ENCODE measurements around the gene MEF2D.

The MEF2D gene

DNA sequence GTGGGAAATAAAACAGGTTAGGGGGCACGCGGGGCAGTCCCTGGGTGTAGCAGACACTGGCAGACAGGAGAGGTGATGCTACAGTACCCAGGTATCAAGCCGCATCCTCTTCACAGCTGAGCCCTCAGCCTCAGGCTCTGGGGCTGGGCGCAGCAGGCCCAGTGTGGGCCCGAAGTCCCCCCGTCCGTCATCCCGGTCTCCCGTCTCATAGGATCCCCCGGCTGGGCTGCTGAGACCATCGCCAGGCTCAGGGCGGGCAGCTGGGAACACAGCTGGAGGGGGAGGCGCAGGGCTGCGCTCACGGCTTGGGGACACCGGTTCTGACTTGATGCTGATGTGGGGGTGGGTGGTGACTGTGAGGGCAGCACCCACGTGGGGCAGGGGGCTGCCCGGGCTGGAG, 32.7 kb downstream of the MEF2D start:
- DNase-seq (ENCODE audit: low spot score) = no peak

DNA sequence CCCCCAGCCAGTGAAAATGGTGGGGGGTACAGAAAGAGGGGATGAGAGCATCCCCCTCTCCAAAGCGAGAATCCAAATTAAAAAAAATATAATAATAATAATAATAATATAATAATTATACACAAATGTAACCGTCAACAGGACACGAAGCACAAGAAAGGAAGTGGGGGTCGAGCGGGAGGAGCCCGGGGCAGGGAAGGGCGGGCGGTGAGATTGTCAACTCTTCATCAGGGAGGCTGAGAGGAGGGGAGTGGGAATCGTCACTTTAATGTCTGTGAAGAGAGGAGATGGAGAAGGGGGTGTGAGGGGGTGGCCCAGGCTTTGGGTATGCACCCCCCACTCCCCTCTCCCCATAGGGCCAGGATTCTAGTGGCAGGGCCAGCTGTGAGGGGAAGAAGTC, 33.2 kb downstream of the MEF2D start:
- DNase-seq (ENCODE audit: low spot score) = no peak

DNA sequence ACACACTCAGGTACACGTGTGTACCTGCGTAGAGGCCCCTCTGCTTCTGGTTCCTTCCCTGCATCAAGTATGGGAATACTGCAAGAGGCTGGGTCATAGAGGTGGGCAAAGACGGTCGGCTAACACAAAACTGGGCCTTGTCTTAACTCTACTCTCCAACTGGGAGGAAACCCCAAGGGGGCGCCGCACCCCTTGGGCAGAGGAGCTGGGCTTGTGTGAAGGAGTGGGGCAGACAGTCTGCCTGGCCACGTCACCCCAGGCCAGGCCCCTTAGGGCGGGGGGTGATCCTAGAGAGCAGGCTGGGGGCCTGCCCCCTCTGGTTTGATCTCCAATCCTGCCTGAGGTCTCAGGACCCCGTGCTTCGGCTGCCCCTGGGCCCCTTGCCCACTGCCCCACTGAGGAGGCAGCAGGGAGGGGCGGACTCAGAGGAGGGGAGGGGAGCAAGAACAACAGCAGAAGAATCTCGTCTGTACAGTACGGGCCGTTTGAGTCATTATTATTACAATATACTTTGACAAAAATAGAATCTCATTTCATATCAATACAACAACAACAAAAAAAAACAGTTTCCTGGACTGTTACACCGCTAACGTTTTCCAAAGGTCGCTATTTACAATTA, 34.7 kb downstream of the MEF2D start:
- no peak for DNase-seq (ENCODE audit: low spot score)

DNA sequence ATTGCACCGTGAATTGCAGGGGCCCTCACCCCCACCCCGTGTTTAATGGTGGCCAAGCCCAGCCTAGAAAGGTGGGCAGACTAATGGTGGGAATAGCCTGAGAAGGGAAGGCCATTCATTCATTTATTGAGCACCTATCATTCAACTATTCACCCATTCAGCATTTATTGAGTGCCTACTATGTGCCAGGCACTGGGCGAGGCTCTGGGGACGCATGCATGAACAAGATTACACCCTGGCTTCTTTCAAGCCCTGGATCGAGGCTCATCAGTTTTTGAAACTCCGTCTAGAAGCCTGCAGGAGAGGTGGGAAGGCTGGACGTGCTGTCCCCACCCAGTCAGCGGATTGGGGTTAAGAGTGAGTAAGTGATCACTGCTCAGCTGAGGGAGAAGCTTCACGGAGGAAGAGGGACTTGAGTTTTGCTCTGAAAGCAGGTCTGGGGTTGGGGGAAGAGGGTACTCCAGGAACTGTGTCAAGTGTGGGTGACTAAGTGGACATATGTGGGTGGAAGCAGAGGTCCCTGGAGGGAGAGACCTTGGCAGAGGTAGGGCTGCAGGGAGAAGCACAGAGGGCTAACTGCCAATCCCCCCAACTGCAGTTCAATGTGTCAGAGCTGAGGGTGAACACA, 35.6 kb downstream of the MEF2D start:
- DNase-seq (ENCODE audit: low spot score) = no peak

DNA sequence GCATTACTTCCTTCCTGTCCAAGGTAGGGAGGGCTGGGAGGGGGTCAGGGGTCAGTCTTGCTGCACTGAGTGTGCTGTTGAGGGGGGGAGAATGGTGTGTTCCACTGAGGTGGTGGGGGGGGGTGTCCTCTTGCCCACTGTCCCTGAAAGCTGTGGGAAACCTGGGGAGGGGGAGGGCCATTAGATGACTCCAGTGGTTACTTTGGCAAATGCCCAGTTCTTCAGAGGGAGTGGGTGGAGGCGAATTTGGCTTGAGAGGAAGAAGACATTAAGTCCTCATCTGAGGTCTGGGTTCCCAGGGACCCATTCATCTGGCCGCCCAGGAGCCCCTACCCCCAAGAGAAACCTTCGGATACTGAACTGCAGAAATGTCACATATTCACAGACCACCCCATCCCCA, 36.2 kb downstream of the MEF2D start:
- no peak for DNase-seq (ENCODE audit: low spot score)

DNA sequence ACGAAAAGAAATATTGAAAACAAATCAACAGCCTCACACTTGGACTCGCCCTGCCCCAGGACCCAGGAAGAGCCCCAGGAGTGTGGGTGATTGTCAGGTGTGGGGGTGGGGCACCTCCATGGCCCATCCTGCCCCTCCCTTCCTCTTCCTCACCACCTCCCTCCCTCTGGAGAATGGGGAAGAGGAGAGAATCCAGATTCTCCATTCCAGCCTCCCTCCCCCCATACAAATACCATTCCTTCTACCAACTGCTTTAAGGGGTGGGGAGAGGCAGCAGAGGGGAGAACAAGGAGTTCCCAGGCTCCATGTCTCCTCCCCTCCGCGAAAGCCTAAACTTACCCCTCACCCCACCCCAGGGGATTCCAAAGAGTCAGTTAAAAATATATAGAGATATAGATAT, 36.7 kb downstream of the MEF2D start:
- DNase-seq (ENCODE audit: low spot score) = no peak

DNA sequence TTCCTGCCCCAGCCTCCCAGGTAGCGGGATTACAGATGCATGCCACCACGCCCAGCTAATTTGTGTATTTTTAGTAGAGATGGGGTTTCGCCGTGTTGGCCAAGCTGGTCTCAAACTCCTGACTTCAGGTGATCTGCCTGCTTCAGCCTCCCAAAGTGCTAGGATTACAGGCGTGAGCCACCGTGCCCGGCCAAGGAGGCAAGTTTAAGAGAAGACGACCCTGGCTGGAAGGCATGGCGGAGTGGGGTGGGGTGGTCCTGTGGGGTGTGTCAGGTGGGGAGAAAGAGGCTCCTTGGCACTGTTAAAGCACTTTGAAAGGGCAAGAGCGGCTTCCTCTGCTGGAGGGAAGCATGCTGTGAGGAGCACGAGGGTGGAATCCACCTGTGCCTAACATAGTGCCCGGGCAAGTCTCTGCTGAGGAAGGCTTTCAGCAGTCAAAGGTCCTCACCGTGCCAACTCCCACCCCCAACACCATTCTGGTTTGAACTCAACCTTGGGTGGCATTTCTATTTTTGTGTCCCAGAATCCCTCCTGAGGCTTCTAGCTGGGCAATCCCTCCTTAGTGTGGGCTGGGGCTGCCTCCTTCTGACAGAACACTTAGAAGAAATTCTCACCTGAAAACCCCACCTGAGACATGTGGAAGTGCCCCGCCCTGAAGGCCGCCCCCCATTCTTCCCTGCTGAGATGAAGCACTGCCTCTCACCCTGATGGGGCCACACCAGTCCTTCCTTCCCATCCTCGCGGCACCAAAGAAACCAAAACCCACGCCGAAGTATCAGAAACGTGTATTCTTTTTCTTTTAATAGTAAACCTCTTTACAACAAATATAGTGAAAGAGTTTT, 37.4 kb downstream of the MEF2D start:
- no peak for DNase-seq (ENCODE audit: low spot score)

DNA sequence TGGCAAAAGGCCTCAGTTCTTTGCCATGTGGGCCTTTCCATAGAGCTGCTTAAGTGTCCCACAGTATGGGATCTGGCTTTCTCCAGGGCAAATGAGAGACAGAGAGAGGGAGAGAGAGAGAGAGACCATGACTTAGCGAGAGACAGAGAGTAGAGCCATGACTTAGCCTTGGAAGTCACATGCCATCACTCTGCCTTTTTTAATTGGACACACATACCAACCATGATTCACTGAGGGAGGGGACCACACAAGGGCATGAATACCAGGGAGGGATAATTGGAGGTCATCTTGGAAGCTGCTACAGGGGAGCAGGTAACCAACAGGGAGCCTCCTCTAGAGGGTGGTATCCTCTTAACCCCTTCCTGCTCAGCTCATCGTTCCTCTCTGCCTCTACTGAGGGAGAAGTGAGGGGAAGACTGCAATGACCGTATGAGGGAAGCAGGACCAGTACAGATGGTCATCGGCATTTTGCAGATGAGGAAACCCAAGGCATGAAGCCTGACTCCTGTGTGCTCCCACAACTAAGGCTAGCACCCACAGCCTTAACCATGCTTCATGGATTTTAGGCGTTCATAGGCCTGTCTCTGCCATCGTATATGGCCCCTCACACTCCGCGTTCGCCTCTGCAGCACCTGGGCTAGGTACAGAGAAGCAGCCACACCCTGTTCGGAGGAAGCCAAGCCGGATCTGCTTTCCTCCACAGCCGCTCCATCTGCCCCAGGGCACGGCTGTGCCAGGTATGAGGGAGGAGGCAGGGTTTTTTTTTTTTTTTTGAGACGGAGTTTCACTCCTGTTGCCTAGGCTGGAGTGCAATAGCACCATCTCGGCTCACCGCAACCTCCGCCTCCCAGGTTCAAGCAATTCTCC, 38.6 kb downstream of the MEF2D start:
- DNase-seq (ENCODE audit: low spot score) = no peak

DNA sequence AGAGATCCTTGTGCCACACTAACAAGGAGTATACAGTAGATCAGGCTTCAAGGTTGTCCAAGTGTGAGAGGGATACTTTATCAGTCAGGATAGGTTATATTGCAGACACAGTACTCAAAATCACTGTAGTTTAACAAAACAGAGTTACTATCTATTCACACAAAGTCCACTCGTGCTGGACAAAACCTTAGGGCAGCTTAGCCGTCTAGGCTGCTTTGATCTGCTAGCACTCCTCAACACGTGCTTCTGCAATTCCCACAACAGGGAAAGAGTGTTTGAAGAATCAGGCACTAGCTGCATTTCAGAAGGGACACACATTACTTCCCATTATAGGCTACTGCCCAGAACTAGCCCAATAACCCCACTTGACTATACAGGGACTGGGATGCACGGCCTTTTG, 39.5 kb downstream of the MEF2D start:
- no peak for DNase-seq (ENCODE audit: low spot score)

DNA sequence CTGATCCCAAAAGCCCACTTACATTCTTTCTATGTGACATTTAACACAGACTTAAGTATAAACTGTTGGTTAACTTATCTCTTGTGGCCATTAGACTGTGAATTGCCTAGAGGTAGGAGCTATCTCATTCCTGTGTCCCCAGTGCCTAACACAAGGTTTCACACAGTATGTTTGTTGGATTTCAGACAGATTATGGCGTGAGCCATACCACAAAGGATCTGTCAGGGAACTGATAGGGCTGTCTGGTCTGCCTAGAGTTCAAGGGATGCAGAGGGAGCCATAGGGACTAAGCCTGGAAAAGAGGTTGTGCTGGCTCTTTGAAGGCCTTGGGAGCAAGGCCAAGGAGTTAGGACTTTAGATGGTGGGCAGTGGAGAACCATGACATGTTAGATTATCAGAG, 40.0 kb downstream of the MEF2D start:
- no peak for DNase-seq (ENCODE audit: low spot score)

DNA sequence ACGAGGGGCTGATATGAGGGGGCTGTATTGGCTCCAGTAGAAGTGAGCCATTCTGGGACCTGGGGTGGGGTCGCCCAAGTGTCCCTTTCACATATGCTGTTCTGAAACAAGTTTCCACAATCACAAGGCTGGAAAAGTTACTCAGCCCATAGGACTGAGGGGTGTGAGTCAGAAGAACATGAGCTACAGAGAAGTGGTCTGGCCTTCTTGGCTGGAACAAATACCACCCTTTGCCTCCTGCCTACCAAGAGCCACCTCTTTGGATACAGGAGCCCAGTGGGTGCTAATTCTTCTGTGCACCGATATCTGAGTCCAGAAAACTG, 42.4 kb downstream of the MEF2D start:
- DNase-seq (ENCODE audit: low spot score) = no peak

DNA sequence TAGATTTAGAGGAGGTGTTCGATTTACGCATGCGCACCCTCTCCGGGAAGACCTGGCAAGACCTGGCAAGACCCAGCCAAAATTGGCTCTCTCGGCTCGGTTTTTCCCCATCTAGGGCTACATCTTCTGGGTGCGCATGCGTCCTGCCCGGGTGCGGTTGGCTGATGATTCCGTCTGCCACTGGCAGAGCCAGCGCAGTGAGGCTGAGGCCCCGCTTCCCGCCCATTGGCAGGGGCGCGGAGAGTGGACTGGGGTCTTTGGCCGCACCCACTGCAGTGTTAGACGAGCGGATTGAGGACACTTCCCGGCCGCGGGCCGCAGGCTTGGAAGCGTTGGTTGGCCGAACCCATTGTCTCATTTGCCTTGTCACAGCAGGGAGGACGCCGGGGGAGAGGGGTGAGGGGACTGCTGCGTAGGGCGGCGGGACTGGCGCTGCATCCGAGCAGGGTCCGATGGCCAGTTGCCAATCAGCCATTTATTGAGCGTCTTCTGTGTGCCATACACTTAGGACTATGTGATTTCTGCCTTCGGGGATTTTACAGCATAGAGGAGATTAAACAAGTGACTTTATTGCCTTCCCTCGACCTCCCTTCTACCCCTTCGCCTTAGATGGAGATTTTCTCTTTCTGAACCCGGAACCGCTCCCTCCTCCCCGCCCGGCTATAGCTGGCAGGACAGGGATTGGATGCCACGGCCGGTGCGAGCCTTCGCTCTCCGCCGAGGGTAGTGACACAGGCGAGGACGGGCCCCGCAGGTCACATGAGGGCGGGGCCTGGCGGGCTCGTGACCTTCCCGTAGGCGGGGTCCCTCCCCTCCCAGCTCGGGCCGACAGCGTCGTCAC, 43.7 kb downstream of the MEF2D start:
- DNase-seq (ENCODE audit: low spot score) = peak; percentile 95

DNA sequence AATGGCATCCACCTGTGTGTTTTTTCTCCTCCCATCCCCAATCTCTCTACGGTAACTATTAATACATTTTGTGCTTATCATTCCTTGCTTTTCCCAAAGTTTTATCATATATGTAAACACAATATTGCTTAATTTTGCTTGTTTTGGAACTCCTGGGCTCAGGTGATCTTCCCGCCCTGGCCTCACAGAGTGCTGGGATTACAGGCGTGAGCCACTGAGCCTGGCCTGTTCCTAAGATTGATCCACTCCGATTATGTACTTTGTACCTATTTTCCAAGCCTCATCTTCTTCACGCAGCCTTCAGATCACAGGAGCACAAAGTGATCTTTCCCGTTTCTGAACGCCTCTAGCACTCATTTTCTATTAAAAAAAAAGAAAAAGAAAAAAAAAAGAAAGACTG, 45.2 kb downstream of the MEF2D start:
- DNase-seq (ENCODE audit: low spot score) = no peak

DNA sequence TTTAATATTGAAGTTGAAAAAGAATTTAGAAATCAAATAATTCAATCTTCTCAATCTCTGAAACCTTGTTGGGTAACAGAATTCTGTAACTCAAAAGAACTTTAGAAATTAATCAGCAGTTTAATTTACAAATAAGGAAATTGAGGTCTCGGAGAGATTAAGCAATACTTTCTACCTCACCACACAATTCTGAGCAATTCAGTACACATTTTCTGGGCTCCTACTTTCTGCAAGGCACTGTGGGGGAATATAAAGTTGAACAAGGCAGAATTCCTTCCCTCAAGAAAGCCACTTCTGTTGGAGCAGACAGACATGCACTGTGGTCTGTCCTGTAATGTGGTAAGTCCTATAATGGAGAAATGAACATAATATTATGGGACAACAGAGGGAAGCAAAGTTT, 47.7 kb downstream of the MEF2D start:
- no peak for DNase-seq (ENCODE audit: low spot score)

DNA sequence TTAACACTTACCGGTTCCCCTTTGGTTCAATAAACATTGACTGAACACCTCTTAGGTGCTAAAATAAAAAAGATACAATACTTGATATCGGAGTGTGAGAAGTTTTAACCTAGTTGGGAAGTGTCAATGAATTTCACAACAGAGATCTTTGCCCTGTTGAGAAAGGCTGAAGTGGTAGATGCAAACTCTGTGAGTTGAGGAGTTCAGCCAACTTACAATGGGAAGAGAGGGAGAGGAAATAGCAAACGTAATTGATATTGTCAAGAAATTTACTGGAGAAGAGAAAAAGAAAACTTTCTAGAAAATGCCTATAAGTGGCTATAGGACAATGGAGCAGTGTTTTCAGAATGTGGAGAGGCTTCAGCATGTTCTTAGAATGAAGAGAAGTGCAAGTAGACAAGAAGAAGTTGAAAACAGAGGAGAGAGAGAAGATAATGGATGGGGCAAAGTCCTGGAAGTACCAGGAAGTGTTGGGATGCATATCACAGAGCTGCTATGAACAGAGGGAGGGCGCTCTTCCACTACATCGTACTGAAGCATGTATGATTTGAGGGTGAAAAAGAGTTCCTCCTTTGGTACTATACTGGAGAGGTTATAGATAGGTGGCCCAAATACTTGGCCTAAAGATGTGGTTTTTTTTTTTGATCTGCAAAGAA, 48.9 kb downstream of the MEF2D start:
- no peak for DNase-seq (ENCODE audit: low spot score)

DNA sequence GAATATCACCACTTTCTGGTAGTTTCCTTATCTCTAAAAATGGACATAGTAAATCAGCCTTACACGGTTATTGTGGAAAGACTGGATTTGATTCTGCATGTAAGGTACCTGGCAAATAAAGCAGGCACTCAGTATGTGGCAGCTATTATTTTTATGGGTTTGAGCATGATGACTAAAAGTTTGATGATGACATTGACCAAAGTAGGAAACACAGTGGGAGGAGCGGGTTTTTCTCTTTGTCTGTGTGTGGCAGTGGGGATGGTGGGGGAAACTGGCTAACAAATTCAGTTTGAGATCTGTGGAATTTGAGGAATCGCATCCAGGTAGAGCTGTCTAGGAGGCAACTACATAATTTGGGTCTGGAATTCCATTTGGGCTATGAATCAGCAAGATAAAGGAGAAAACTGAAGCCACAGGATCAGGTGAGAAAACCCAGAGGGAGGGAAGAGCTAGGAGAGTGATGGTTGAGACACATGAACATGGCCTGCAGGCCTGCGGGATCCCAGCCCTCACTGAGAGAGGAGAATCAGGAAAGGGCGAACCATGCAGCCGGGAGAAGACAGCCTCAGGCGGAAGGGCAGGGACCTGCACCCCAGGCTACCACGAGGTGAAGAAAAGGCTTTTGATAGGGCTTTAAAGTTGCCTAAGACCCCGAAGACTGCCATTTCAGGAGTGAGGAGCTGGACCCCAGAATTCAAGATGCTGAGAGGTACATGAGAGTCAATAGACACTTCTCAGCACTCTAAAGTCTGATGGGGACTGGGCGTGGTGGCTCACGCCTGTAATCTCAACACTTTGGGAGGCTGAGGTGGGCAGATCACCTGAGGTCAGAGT, 52.2 kb downstream of the MEF2D start:
- no peak for DNase-seq (ENCODE audit: low spot score)

DNA sequence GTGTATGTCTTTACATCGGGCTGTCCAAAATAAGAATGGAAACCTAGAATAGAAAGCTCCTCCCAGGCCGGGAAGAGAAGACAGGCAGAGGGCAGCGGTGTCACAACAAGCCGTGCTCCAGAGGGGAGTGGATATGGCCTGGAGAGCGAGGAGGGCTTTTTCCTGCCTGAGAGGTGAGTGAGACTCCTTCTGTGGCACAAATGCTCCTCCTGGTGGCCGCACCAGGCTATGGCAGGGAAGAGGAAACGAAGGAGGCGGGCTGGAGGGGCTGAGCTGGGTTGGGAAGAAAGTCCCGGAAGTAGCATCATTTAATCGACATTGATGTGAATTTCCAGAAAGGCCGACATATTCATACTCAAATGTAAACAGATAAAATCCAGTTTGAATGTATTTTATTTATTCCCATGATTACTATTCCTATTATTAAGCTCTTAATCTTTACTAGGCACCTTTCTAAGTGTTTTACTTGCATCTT, 54.7 kb downstream of the MEF2D start:
- DNase-seq (ENCODE audit: low spot score) = peak; percentile 91

DNA sequence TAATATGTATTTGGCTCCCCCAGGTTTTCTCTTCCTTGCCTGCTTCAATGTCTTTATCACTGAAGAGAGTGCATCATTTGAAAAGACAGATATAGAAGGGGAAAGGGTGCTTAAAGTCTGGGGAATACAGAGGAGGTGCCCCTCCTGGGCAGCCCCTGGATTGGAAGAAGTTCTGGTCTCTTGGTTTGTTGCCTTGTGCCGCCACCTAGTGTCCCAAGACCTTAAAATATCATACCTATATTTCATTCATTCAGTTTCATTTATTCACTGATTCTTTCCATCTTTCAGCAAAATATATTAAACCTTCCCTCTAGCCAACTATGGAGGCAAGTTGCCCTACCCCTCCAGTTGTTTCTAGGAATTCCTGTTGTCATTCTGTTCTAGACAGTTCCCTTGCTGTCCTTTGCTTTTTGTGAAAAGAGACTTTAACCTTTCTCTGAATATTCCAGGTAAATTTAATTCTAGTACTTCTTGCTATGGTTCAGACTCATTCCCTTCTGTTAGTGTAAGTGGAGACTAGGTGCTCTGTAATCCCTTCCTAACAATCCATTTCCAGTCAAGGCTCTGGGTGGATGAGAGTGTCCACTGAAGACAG, 56.1 kb downstream of the MEF2D start:
- DNase-seq (ENCODE audit: low spot score) = no peak

DNA sequence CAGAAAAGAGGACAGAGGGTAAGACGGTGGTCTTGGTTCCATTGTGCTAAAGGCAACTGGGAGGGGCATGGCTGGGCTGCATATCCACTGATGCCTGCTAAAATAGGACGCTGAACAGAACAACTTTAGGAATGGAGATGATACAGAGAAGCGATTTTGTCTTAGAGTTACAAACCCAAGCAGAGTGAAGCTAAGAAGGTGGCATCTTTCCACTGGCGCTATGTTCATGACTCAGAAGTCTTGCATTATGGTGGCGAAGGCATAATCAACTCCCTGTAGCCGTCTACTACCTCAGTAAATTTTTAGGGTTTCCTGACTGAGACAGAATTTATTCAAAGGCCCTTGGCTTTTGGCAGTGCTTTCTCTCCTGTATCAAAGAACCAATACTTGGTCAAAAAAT, 57.3 kb downstream of the MEF2D start:
- no peak for DNase-seq (ENCODE audit: low spot score)

All from ecto neural progenitor cell (in vitro differentiated cells).